Neural progenitor cell (in vitro differentiated cells): ENCODE measurements around the gene KLHL35.

ENCODE experiments used
- EZH2phosphoT487 ChIP-seq: fragments of 200-600 bp; sonication (generic); IDR thresholded peaks from 2 replicates; pipeline ENCODE4 v1.6.1; 2017; ENCODE audit warnings: antibody characterized with exemption
- TF ChIP-seq, protein P1 (sequence below): fragments of 200-600 bp; sonication (generic); IDR thresholded peaks from 2 replicates; pipeline ENCODE4 v1.5.1; 2017; ENCODE audit warnings: antibody characterized with exemption, mild to moderate bottlenecking

GRCh38 chr11:75380716-75381420 is 52.1 kb downstream of the KLHL35 start:
- TF ChIP-seq, protein P1, sequence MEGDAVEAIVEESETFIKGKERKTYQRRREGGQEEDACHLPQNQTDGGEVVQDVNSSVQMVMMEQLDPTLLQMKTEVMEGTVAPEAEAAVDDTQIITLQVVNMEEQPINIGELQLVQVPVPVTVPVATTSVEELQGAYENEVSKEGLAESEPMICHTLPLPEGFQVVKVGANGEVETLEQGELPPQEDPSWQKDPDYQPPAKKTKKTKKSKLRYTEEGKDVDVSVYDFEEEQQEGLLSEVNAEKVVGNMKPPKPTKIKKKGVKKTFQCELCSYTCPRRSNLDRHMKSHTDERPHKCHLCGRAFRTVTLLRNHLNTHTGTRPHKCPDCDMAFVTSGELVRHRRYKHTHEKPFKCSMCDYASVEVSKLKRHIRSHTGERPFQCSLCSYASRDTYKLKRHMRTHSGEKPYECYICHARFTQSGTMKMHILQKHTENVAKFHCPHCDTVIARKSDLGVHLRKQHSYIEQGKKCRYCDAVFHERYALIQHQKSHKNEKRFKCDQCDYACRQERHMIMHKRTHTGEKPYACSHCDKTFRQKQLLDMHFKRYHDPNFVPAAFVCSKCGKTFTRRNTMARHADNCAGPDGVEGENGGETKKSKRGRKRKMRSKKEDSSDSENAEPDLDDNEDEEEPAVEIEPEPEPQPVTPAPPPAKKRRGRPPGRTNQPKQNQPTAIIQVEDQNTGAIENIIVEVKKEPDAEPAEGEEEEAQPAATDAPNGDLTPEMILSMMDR: no peak
- TF ChIP-seq EZH2phosphoT487: no peak
